ENCODE measurements around the gene YEATS4. TPM values are rescaled to one million over a fixed set of nuclear protein-coding genes. Genes with fewer than 3 reads are reported as not detected.

Gene YEATS4
- total and polyA plus RNA-seq, 9 of the 15 experiments (the other 6 are each of a cell fraction or from before 2014, with no cell fraction given): 25.9 to 92.2 (median 49.2) TPM

DNA sequence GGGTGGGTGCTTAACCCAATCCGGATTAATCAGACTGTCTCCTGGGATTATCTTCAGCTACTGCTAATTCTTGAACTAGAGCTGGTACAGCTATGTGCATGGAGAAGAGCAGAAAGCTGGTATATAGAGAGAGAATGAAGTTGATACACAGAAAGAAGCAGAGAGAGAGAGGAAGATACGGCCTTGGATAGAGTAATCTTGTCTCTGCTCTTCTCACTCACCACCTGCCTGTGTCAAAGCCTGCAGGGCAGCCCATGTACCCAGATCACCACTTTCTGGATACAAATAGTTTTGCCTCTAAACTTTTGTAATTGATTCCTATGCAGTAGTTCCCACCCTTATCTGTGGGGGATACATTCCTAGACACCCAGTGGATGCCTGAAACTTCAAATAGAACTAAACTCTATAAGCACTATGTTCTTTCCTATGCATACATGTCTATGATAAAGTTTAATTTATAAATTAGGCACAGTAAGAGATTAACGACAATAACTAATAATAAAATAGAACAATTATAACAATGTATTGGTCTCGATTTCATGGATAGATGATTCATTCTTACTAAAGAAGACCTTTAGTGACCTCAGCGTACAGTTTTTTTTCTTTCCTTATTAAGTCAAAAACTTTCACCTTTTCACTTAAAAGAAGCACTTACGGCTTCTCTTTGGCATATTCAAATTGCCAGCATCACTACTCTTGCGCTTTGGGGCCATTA is 45.5 kb downstream of the YEATS4 start (continued):
- no peak for TF ChIP-seq ZNF134 (CRISPR knock-in tag; conservative IDR thresholded peaks at IDR 0.05)
- no peak for TF ChIP-seq HIVEP1 (CRISPR knock-in tag; IDR thresholded peaks at IDR 0.05)
- TF ChIP-seq NCOA2 (IDR thresholded peaks at IDR 0.05; ENCODE audit: partially characterized antibody in 2 of 2): no peak
- TF ChIP-seq ZNF41 (CRISPR knock-in tag; conservative IDR thresholded peaks at IDR 0.05): no peak
- no peak for TF ChIP-seq ZBTB17 (CRISPR knock-in tag; IDR thresholded peaks at IDR 0.05)
- TF ChIP-seq, protein P1, sequence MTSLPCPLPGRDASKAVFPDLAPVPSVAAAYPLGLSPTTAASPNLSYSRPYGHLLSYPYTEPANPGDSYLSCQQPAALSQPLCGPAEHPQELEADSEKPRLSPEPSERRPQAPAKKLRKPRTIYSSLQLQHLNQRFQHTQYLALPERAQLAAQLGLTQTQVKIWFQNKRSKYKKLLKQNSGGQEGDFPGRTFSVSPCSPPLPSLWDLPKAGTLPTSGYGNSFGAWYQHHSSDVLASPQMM (CRISPR knock-in tag; IDR thresholded peaks at IDR 0.05): no peak
- TF ChIP-seq, protein P2, sequence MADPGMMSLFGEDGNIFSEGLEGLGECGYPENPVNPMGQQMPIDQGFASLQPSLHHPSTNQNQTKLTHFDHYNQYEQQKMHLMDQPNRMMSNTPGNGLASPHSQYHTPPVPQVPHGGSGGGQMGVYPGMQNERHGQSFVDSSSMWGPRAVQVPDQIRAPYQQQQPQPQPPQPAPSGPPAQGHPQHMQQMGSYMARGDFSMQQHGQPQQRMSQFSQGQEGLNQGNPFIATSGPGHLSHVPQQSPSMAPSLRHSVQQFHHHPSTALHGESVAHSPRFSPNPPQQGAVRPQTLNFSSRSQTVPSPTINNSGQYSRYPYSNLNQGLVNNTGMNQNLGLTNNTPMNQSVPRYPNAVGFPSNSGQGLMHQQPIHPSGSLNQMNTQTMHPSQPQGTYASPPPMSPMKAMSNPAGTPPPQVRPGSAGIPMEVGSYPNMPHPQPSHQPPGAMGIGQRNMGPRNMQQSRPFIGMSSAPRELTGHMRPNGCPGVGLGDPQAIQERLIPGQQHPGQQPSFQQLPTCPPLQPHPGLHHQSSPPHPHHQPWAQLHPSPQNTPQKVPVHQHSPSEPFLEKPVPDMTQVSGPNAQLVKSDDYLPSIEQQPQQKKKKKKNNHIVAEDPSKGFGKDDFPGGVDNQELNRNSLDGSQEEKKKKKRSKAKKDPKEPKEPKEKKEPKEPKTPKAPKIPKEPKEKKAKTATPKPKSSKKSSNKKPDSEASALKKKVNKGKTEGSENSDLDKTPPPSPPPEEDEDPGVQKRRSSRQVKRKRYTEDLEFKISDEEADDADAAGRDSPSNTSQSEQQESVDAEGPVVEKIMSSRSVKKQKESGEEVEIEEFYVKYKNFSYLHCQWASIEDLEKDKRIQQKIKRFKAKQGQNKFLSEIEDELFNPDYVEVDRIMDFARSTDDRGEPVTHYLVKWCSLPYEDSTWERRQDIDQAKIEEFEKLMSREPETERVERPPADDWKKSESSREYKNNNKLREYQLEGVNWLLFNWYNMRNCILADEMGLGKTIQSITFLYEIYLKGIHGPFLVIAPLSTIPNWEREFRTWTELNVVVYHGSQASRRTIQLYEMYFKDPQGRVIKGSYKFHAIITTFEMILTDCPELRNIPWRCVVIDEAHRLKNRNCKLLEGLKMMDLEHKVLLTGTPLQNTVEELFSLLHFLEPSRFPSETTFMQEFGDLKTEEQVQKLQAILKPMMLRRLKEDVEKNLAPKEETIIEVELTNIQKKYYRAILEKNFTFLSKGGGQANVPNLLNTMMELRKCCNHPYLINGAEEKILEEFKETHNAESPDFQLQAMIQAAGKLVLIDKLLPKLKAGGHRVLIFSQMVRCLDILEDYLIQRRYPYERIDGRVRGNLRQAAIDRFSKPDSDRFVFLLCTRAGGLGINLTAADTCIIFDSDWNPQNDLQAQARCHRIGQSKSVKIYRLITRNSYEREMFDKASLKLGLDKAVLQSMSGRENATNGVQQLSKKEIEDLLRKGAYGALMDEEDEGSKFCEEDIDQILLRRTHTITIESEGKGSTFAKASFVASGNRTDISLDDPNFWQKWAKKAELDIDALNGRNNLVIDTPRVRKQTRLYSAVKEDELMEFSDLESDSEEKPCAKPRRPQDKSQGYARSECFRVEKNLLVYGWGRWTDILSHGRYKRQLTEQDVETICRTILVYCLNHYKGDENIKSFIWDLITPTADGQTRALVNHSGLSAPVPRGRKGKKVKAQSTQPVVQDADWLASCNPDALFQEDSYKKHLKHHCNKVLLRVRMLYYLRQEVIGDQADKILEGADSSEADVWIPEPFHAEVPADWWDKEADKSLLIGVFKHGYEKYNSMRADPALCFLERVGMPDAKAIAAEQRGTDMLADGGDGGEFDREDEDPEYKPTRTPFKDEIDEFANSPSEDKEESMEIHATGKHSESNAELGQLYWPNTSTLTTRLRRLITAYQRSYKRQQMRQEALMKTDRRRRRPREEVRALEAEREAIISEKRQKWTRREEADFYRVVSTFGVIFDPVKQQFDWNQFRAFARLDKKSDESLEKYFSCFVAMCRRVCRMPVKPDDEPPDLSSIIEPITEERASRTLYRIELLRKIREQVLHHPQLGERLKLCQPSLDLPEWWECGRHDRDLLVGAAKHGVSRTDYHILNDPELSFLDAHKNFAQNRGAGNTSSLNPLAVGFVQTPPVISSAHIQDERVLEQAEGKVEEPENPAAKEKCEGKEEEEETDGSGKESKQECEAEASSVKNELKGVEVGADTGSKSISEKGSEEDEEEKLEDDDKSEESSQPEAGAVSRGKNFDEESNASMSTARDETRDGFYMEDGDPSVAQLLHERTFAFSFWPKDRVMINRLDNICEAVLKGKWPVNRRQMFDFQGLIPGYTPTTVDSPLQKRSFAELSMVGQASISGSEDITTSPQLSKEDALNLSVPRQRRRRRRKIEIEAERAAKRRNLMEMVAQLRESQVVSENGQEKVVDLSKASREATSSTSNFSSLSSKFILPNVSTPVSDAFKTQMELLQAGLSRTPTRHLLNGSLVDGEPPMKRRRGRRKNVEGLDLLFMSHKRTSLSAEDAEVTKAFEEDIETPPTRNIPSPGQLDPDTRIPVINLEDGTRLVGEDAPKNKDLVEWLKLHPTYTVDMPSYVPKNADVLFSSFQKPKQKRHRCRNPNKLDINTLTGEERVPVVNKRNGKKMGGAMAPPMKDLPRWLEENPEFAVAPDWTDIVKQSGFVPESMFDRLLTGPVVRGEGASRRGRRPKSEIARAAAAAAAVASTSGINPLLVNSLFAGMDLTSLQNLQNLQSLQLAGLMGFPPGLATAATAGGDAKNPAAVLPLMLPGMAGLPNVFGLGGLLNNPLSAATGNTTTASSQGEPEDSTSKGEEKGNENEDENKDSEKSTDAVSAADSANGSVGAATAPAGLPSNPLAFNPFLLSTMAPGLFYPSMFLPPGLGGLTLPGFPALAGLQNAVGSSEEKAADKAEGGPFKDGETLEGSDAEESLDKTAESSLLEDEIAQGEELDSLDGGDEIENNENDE (IDR thresholded peaks at IDR 0.05; ENCODE audit: low read depth, low read length): no peak
- TF ChIP-seq ZZZ3 (IDR thresholded peaks at IDR 0.05): no peak
- no peak for TF ChIP-seq PHTF2 (CRISPR knock-in tag; IDR thresholded peaks at IDR 0.05)
- TF ChIP-seq MEF2A (IDR thresholded peaks at IDR 0.05; ENCODE audit: control insufficient read depth, low read depth, low read length): no peak
- TF ChIP-seq GATA2 (CRISPR knock-in tag; IDR thresholded peaks at IDR 0.05): no peak
